HG02852 (cell line): Measurements from ENCODE around the gene TSN.
A peak's percentile ranks its signal among the peaks of the same experiment; 100 is the strongest.

ENCODE experiments used
- ATAC-seq: cut with Tn5 transposase; IDR thresholded peaks from one replicate; pipeline ENCODE4 v1.9.1; 2021; ENCODE audit warnings: mild to moderate bottlenecking, moderate library complexity; ENCODE audit not compliant: unreplicated experiment

Gene TSN

DNA sequence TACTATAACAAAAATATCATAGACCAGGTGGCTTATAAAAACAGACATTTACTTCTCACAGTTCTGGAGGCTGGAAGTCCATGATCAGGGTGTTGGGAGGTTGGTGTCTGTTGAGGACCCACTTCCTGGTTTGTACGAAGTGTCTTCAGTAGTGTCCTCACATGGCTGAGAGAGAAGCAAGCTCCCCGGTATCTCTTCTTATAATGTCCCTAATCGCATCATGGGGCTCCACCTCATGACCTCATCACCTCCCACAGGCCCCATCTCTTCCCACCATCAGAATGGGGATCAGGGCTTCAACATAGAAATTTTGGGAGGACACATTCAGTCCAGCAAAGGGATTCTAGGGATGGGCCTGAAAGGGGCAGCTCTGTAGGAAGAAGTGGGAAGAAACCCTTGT, 14.0 kb upstream of the TSN start:
- no peak for ATAC-seq

- no peak for ATAC-seq
Measured at GRCh38 chr2:121746071-121746578, 9.3 kb upstream of the TSN start.

- ATAC-seq: peak; percentile 61
Measured at GRCh38 chr2:121748202-121748601, 7.2 kb upstream of the TSN start.

DNA sequence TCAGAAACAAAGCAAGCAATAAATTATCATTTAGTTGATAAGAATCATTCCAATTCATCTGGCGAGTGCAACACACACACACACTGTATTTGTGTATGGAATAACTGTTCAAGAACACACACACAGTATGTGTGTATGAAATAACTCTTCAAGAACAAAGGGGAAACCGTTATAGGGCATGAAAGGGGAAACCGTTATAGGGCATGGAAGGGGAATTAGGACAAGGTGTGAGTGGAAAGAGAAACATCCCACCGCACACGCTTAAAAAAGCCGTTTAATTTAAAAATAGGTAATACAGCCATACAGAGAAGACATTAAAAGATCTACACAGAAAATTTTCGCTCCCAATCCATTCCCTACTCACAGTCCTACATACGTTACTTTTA, 607 bp upstream of the TSN start:
- peak; percentile 1 for ATAC-seq

DNA sequence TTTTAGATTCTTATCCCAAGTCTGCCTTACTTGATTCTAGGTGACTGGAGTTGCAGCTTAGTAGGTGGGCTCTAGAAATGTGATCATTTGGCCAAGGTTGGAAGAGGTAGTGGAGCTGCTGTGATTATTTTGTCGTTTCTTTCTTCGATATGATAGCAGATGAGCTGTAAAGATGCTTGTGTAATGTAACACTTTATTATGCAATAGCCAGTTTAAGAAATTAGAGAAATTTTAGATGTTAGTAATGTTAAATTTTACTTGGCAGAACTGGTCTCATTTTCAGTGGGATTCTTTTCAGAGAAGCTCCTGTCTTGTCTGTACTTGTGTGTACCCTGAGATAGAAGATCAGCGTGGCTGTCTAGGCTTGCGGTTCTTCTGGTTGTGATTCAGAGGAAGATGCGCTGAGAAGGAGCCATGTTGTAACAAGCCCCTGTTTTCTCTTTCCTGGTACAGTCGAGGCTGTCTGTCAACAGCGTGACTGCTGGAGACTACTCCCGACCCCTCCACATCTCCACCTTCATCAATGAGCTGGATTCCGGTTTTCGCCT, 9.3 kb downstream of the TSN start:
- no peak for ATAC-seq

DNA sequence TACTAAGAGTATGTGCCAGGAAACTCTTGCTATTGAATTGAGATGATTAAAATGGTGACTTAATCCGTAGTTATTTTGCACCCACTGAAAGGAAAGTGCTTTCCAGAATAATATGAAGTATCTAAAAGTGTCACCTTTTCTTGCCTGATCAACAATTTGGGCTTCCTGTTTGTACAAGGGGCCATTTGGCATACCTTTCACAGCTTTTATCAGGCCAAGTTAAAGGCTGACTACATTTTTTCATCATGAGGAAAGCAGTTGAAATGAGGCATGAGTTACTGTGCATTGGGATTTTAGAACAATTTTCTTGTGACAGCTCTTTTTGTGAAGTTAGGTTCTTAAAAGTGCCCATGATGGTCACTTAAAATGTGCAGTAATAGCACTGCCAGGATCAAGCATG, 11.2 kb downstream of the TSN start:
- ATAC-seq: no peak

GRCh38 chr2:121768143-121768755, 12.8 kb downstream of the TSN start:
- no peak for ATAC-seq

DNA sequence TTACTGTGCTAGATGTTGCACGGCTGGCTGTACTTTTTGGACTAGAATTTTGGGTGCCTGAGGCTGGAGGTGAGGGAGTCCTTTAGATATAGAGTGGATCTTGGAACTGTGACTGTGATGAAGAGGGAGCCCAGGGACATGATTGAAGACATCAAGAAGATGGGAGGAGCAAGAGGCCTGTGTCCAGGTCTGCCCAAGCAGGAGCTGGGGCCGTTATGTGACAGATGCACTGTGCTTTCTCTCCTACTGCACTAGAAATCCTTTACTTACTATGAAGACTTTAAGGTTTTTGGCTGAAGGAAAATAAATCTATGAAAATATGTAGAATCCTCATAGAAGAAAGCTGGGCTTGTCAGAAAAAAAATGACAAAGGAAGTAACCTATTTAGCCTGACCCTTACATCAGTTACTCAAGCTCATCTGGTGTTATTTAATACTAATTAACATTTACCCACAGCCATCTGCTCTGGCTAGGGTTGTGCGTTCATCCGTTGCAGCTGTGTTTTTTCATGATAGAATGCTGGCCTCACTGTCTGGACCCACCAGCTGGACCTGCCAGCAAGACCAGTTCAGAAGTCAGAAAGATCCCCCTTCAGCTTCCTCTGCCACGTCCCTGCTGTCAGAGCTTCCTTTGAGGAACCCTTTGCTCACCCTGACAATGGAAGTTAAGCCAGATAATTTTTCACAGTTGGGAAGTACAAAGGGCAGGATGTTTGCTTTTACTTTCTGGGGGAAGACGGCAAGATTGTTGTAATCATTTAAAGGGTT, 16.7 kb downstream of the TSN start:
- ATAC-seq: no peak

DNA sequence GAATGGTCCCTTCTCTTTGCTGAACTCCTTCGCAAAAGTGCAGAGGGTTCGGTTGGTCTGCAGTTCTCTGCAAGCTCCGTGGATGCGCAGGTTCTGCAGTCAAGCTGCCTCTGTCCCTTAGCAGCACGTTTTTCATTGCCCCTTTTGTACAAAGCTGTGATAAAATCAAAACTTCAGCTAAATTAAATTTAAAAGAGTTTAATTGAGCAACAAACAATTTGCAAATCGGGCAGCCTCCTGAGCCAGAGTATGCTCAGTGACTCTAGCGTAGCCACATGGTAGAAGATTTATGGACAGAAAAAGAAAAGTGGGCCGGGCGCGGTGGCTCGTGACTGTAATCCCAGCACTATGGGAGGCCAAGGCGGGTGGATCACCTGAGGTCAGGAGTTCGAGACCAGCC, 18.8 kb downstream of the TSN start:
- ATAC-seq: no peak

DNA sequence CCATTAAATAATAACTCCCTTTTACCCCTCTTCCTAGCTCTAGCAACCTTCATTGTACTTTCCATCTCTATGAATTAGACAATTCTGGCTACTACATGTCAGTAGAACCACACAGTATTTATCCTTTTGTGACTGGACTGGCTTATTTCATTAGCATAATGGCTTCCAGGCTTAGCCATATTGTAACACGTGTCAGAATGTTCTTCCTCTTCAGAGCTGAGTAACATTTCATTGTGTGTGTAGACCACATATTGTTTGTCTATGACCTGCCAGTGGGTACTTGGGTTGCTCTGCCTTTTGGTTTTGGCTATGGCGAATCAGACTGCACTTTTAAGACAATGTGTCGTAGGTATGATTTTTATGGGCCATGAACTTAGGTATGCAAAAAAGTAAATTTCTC, 20.9 kb downstream of the TSN start:
- no peak for ATAC-seq

- ATAC-seq: no peak
Measured at GRCh38 chr2:121776885-121777698, 21.6 kb downstream of the TSN start.

DNA sequence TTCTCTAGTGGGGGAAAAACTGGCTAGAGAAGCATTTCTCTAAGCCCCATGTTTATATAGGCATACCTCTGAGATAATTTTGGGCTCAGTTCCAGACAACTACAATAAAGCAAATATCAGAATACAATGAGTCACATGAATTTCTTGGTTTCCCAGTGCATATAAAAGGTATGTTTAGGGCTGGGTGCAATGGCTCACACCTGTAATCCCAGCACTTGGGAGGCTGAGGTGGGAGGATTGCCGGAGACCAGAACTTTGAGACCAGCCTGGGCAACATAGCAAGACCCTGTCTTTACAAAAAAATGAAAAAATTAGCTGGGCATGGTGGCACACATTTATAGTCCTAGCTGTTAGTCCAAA, 22.2 kb downstream of the TSN start:
- no peak for ATAC-seq

GRCh38 chr2:121778741-121779487, 23.5 kb downstream of the TSN start:
- ATAC-seq: no peak

DNA sequence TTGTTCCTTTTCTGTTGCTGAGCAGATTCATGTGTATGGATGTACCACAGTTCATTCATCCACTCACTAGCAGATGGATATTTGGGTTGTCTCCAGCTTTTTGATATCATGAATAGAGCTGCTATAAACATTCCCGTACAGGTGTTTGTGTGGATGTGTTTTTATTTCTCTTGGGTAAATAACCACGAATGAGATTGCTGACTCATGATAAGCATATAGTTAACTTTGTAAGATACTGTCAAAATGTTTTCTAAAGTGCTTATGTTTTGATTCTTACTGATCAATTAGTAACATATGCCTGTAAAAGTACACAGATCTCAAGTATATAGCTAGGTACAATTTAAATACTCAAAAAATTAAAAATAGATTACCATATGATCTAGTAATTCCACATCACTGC, 27.7 kb downstream of the TSN start:
- no peak for ATAC-seq

GRCh38 chr2:121788685-121789084, 33.2 kb downstream of the TSN start:
- ATAC-seq: no peak

- ATAC-seq: no peak
Measured at GRCh38 chr2:121790276-121790956, 35.0 kb downstream of the TSN start.

- ATAC-seq: no peak
Measured at GRCh38 chr2:121791290-121791689, 35.8 kb downstream of the TSN start.

DNA sequence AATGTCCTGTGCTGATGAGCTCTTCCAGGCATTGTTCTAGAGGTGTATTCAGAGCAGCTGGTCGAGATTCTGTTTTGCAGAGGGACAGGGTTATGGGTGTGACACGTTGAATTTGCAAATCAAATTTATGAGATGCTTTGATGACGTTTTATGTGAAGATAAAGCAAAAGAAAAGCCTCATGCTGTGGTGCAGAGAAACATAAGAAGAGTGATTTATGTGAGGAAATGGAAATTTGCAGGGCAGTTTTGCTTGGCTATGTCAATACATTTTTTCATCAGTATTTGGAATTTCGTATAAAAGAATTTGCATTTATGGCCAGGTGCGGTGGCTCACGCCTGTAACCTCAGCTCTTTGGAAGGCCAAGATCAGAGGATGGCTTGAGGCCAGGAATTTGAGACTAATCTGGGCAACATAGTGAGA, 36.4 kb downstream of the TSN start:
- ATAC-seq: no peak

- ATAC-seq: no peak
Measured at GRCh38 chr2:121793816-121794215, 38.4 kb downstream of the TSN start.

GRCh38 chr2:121794233-121794632, 38.8 kb downstream of the TSN start:
- ATAC-seq: no peak
